NOMO-1 treated with dmso at 0.1 percent for 144 hours (cell line): Measurements from ENCODE around the gene ELOVL1.
A peak's percentile ranks its signal among the peaks of the same experiment; 100 is the strongest.

Experiments used
- DNase-seq: peaks from one replicate; lab custom pipeline; 2025; ENCODE audit not compliant: unreplicated experiment; lab: John Stamatoyannopoulos, UW

Gene ELOVL1

DNA sequence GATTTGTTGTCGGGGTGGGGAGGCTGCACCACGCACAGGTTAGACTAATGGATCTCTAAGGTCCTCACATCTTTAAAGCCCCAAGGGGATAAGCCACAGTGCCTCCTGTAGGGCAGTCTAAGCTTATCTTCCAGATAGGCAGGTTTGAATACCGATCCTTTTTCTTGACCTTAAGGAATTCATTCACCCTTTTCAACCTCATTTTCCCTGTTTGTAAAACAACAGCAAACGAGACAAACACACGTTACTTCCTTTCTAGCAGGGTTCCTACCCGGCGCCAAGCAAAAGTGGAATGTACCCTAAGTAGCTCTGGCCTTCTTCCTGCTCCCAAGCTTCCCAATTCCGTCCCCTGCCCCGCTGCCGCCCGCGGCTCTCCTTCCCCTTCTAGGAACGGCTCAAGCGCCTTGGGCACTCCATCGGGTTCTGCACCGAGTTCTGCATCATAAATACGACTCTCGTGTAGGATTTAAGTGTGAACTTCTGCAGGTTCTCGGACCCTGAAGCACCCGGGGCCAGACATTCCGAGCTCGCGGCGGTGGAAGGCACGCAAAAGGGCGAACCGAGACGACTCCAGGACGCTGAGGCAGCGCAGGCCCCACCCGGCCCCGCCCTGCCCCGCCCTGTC is 9.6 kb downstream of the ELOVL1 start:
- peak; percentile 31 for DNase-seq

DNA sequence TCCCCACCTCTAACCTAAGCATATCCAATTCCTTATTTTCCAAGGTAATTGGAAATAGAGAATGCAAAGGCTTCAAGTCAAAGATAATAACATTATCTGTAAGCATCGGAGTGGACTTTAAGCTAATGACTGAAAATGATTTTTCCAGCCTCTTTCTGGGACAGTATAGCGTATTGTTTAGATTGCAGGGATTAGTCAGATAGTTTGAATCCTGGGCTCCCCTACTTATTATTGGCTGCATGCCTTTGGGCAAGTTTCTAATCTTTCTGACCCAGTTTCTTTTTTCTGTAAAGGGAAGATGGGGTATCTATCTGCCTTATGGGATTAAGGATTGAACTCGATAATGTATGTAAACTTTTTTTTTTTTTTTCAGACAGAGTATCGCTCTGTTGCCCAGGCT is 10.6 kb downstream of the ELOVL1 start:
- no peak for DNase-seq

DNA sequence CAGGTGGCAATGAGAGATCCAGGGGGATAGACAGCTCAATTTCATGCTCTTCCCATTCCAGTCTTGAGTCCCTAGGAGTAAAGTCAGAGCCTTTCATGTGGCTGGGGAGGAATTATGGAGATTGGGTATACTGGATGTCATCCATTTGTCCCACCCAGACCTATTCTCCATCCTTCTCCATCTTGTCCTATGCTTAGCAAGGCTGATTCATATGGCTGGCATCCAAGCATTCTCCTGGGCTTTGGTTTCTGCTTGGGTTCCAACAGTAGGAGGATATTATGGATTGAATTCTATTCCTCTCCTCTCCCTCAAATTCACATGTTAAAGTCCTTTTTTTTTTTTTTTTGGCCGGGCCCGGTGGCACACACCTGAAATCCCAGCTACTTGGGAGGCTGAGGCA is 12.9 kb downstream of the ELOVL1 start:
- DNase-seq = no peak

DNA sequence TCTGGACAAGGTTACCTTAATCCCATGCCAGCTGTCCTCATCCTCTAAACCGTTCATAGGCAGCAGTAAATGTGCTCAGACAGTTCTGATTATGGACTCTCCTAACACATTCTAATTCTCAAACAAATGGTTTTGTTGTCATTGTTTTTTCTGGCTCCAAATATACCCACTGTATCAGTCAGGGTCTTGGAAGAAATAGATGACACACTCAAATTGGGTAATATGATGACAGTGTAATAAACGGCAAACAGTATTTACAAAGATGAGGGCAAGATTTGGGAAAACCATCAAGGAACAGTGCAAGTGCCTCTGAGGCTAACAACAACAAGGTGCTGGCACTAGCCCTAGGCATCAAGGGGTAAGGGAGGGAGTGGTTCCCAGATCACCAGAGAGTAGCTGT is 13.3 kb downstream of the ELOVL1 start:
- no peak for DNase-seq

DNA sequence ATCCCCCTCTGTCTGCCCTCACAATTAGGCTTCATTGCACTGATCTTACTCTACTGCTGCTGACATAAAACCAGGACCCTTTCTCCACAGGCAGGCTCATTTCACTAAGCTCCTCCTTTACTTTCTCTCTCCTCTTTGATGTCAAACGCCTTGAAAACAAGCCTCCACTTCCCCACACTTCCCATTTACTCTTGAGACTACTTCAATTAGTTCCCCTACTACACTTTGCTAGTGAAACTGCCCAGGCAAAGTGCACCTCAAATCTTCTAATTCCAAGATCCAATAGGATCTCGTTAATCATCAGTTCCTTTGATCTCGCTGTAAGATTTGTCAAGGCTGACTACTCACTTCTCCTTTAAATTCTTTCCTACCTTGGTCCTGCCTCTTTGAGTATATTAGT is 14.9 kb downstream of the ELOVL1 start:
- no peak for DNase-seq

DNA sequence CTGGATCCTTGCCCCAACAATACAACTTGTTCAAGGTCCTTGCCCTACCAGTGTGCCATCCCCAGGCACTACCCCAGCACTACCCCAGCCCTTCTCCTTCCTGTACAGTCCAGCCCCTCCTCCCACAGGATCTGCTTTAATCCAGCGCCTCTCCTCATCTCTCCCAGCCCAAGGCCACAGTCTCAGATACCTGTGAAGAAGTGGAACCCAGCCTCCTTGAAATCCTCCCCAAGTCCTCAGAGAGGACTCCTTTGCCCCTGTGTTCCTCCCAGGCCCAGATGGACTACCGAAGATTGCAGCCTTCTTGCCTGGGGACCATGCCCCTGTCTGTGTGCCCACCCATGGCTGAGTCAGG is 15.5 kb downstream of the ELOVL1 start:
- DNase-seq = no peak

DNA sequence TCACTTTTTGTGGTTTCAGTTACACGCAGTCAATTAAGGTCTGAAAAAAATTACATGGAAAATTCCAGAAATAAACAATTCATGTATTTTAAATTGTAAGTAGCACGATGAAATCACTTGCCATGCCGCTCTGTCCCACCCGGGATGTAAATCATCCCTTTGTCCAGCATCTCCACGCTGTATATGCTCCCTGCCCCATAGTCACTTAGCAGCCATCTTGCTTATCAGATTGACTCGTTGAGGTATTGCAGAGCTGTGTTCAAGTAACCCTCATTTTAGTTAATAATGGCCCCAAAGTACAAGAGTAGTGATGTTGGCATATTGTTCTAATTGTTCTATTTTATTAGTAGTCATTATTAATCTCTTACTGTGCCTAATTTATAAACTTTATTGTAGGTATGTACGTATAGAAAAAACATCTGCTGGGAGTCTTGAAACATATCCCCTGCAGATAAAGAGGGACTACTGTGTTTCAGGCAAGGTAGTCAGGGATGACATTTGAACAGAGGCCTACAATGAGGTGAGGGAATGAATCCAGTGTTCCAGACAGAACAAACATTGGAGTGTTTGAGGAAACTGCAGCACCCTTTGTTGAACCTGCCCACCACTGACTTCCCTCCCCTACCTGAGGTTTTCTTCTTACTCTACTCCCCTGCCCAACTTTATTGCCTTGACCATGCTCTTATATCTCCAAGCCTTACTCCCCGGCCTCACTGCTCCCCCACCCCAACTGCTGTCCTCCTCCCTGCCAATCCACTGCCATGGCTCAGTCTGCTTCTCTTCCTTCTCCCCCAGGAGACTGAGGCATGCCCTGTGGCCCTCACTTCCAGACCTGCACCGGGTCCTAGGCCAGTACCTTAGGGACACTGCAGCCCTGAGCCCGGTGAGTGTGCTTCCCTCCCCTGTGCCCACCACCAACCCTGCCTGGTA is 16.1 kb downstream of the ELOVL1 start:
- no peak for DNase-seq

DNA sequence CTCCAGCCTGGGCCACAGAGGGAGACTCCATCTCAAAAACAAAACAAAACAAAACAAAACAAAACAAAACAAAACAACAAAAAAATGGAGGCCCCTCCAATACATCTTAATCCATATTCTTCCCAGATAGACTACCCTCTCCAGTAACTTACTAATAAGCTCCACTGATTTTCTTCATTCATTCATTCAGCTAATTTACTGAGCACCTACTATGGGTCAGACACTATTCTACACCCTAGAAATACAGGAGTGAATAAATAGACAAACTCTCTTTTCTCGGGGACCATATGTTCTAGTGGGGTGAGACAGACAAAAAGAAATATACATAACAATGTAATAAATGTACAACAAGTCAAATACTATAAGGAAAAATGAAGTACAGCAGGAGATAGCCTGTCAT is 16.8 kb downstream of the ELOVL1 start:
- no peak for DNase-seq

DNA sequence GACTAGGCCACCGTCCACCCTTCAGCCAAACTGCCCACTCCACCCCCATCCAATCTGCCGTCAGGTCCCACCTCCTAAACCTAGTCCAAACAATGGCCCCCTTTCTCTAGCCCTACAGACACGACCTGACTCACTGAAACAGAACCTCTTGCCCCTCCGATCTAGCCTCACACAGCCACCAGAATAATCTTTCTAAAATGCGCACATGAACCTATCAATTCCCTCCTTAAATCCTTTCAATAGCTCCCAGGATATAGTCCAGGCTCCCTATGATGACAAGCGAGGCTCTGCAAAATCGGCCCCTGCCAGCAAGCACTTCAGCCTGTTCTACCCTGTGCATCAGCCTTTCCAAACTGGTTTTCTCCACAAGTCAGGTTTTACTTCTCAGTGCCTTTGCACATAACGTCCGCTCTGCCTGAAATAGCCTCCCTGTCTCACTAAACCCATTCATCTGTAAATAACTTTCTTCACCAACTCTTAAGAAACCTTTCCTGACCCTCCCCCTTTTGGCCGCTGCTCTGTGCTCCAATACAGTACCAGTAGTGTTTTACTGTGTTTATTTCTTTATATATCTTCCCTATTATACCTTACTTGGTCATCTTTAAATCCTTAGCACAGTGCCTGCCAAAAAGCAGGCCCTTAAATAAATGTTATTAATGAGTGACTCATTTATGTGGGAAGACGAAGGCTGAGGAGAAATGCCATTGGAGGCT is 18.1 kb downstream of the ELOVL1 start:
- DNase-seq = no peak

DNA sequence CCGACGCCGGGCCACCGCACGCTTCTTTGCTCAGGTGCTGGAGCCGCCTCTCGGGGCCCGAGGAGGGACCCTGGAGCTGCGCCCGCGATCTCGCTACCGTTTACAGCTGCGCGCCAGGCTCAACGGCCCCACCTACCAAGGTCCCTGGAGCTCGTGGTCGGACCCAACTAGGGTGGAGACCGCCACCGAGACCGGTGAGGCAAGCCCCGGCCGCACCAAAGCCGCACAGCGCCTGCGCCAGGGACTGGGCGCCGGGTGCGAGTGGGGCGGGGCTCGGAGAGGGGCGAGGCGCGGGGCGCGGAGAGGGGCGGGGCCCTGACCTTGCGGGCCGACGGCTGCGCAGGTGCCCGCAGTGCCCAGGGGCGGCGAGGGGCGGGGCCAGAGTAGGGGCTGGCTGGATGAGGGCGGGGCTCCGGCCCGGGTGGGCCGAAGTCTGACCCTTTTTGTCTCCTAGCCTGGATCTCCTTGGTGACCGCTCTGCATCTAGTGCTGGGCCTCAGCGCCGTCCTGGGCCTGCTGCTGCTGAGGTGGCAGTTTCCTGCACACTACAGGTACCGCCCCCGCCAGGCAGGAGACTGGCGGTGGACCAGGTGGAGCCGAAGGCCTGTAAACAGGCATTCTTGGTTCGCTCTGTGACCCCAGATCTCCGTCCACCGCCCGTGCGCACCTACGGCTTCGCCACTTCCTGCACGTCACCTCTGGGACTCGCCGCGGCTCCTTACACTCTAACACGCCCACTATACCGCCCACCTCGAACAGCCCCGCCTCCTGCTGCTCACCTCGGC is 18.8 kb downstream of the ELOVL1 start:
- peak; percentile 37 for DNase-seq

DNA sequence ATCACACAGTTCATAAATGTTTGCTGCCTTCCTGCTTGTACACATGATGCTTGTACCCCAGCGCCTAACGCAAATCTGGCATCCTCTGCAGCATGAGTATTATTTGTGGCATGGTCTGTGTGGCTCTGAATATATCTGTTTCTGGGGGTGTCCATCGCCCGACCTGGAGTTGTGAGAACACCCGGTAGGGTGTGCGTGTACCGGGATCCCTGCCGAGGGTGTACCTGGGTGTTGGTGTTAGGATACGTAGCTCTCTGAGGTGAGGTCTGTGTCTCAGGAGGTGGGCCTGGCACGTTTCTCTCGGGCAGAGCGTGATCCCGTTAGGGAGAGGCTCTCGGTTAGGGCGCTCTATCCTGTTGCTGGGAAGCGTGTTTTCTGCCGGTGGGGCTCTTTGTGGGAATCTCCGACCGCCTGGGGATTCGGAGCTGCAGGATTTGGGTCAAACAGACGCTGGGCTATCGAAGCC is 19.4 kb downstream of the ELOVL1 start:
- DNase-seq = no peak

DNA sequence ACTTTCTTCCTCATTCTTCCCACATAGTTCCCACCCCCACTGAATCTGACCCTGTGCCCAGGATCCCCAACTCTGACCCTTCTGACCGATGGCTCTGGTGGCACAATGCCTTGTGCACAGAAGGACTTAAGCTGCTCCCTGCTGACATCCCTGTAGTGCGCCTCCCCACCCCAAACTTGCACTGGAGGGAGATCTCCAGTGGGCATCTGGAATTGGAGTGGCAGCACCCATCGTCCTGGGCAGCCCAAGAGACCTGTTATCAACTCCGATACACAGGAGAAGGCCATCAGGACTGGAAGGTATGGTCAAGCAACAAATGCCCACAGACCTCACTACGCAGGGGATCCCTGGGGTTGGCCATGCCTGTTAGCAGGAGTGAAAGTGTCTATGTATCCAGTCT is 21.2 kb downstream of the ELOVL1 start:
- DNase-seq = no peak

DNA sequence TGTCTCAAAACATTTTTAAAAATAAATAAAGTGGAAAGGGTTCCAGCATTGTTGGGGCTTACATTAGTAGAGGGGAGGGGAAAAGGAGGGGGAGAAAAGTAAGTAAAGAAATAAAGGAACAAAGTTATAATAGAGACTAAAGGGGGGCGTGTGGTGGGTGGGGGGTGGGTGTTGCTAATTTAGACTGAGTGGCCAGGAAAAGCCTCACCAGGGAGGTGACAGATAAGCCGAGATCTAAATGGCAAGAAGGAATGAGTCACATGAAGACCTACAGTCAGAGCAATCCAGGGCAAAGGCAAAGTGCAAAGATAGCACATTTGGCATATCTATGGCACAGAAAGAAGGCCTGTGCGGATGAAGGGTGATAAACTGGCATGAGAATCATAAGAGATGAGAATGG is 22.7 kb downstream of the ELOVL1 start:
- no peak for DNase-seq

DNA sequence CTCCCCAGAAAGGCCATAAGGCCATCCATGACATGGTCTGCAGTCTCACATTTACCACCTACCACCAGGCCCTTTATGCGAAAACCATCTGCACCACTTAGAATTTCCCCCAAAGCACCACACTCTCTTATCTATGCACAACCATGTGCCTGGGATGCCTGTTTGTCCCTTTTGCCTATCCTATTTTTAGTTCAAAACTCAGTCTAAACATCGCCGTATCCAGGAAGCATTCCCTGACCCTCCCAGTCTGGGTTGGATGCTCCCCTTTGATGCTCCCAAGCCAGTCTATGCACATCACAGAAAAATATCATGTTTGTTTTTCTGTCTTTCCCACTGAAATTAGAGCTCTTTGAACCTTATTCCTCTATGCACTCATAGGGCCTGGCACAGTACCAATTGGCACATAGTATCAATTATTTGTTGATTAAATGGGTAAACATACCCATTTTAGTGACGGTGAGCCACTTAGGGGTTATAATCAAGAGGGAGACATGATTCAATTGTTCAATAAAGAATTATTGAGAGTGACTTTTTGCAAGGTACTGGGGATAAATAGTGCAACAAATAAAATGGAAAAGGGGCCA is 23.5 kb downstream of the ELOVL1 start:
- DNase-seq = no peak

DNA sequence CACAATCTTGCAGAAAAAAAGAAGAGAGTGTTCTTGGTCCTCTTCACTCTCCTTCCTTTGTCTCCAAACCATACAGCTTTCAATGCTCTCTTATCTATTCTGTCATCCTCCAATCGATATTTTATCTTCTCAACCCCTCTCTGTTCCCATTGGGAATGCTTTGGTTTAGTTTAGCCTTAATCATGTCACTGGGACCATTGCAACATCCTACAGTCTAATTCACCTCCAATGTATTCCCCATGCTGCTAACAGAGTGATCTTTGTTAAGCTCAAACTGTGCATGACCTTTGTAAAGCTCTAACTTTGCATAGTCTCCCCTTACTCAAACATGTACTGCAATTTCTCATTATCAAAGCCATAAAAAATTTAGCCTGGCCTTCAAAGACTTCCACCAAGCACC is 27.3 kb downstream of the ELOVL1 start:
- no peak for DNase-seq

DNA sequence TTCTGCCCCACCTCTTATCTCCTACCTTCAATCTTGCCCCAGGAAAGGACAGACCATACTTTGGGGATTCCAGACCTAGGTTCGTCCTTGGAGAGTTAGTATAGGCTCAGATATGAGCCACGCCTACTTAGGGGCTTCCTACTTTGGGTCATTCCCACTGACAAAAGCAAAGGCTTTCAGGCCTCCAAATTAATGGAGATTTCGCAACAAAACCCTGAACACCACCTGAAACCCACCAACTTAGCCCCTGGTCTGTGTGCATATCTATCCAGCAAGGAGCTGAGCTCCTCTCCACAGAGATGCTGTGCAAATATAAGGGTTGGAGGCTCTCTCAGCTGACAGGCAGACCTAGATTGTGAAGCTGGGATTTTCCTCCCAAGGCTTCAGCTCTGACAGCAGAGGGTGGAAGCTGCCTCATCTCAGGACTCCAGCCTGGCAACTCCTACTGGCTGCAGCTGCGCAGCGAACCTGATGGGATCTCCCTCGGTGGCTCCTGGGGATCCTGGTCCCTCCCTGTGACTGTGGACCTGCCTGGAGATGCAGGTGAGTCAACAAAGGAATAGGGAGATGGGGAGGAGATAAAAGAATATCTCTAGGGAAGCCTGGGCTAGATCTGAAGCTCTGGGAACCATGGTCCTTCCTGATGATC is 28.1 kb downstream of the ELOVL1 start:
- DNase-seq = no peak

DNA sequence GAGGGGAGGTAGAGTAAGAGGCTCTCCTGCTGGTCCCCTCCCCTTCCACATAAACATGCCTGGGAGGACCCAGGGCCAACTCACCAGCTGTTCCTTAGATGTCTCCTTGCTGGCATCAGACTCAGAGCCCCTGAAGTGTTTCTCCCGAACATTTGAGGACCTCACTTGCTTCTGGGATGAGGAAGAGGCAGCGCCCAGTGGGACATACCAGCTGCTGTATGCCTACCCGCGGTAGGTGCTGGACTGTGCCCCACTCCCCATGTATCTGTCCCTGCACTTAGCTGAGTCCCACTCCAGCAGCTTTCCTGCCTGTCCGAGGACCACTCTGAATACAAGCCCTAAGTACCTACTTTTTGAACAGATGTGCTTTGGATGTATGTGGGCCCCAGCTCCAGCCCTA is 29.8 kb downstream of the ELOVL1 start:
- no peak for DNase-seq

DNA sequence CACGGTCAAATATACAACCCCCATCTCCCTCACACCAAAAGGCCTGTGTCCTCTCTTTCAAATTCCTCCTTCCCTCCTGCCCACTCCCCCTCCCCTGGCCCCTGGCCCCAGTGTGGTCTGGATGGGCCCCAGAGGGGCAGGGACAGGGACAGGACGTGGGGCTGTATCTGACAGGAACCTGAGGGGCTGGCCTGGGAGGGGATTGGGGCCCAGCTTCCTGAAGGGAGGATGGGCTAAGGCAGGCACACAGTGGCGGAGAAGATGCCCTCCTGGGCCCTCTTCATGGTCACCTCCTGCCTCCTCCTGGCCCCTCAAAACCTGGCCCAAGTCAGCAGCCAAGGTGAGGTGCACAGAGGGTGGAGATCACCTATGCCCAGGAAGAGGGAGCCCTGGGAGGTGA is 30.2 kb downstream of the ELOVL1 start, which contains the start of gene MPL:
MPL (plus strand) TSS at position 231 of the 400 bp plus-strand sequence; CDS start at position 262, 31 bp downstream.
- no peak for DNase-seq

DNA sequence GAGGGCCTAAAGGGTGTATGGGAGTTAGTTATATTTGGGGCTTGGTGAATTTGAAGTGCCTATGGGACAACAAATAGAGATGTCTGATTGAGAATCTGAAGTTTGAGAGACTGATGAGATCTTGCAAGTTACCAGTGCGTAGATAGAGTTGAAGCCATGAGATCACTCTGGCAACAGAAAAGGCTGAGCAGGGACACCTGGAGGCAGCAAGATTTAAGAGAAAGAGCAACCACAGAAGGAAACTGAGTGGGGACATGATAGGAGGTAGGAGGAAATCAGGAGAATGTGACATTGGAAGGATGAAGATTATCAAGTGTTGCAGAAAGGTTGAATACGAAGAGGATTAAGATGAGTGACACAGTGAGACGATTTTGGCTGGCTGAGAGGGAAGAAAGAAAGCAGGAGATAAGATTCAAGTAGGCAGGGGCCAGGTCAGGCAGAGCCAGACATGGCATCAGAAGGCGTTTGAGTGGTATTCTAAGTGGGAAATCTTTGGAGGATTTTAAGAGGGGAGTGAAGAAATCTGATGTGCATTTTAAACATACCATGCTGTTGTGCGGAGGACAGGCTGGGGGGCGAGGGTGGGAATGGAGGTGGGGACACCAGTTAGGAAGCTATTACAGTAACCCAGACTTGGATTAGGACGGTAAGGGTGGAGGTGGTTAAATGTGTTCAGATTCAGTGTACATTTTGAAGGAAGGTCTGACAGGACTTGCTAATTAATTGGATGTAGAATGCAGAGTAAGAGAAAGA is 33.2 kb downstream of the ELOVL1 start:
- DNase-seq = no peak
